Measurements from ENCODE around the gene KCNQ2.
"Not testable (repeated sequence)": the region's sequence is repeated elsewhere in the genome, so short reads cannot be mapped to it uniquely, and the experiment has no call there.

- not testable (repeated sequence) for TF ChIP-seq CBFB (IDR thresholded peaks at IDR 0.05; ENCODE audit: low read depth); SREBF1 (IDR thresholded peaks at IDR 0.05; ENCODE audit: low read length); HDGF (IDR thresholded peaks at IDR 0.05); POLR2AphosphoS5 (IDR thresholded peaks at IDR 0.05; ENCODE audit: low read length)
- TF ChIP-seq, protein P1, sequence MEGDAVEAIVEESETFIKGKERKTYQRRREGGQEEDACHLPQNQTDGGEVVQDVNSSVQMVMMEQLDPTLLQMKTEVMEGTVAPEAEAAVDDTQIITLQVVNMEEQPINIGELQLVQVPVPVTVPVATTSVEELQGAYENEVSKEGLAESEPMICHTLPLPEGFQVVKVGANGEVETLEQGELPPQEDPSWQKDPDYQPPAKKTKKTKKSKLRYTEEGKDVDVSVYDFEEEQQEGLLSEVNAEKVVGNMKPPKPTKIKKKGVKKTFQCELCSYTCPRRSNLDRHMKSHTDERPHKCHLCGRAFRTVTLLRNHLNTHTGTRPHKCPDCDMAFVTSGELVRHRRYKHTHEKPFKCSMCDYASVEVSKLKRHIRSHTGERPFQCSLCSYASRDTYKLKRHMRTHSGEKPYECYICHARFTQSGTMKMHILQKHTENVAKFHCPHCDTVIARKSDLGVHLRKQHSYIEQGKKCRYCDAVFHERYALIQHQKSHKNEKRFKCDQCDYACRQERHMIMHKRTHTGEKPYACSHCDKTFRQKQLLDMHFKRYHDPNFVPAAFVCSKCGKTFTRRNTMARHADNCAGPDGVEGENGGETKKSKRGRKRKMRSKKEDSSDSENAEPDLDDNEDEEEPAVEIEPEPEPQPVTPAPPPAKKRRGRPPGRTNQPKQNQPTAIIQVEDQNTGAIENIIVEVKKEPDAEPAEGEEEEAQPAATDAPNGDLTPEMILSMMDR (IDR thresholded peaks at IDR 0.05 in 2 of 3, conservative IDR thresholded peaks at IDR 0.05 in 1 of 3; ENCODE audit: control insufficient read depth in 2 of 3, extremely low read depth in 1 of 3, insufficient read depth in 1 of 3, low read depth in 3 of 3, low read length in 3 of 3): not testable (repeated sequence)
- TF ChIP-seq, protein P2, sequence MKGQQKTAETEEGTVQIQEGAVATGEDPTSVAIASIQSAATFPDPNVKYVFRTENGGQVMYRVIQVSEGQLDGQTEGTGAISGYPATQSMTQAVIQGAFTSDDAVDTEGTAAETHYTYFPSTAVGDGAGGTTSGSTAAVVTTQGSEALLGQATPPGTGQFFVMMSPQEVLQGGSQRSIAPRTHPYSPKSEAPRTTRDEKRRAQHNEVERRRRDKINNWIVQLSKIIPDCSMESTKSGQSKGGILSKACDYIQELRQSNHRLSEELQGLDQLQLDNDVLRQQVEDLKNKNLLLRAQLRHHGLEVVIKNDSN (IDR thresholded peaks at IDR 0.05; ENCODE audit: borderline replicate concordance, extremely low read length, insufficient read depth, low read depth, low read length): not testable (repeated sequence)
- TF ChIP-seq, protein P3, sequence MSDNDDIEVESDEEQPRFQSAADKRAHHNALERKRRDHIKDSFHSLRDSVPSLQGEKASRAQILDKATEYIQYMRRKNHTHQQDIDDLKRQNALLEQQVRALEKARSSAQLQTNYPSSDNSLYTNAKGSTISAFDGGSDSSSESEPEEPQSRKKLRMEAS (IDR thresholded peaks at IDR 0.05; ENCODE audit: low read depth, low read length): not testable (repeated sequence)
- TF ChIP-seq, protein P4, sequence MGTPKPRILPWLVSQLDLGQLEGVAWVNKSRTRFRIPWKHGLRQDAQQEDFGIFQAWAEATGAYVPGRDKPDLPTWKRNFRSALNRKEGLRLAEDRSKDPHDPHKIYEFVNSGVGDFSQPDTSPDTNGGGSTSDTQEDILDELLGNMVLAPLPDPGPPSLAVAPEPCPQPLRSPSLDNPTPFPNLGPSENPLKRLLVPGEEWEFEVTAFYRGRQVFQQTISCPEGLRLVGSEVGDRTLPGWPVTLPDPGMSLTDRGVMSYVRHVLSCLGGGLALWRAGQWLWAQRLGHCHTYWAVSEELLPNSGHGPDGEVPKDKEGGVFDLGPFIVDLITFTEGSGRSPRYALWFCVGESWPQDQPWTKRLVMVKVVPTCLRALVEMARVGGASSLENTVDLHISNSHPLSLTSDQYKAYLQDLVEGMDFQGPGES (IDR thresholded peaks at IDR 0.05): not testable (repeated sequence)
These were observed 7.4 kb upstream of the KCNQ2 start for GRCh38 chr20:63479695-63480419.
